GM23338 (cell line): ENCODE data around the gene TRIM44. TPM values are rescaled to one million over a fixed set of nuclear protein-coding genes. Genes with fewer than 3 reads are reported as not detected.

Source experiments
- ATAC-seq: fragments of 200-7000 bp; cut with Tn5 transposase; 3 replicates; pipeline ENCODE4 v1.9.1; 2020
- DNase-seq: peaks from one replicate; pipeline ENCODE4 v3.0.0-alpha.2; 2015; ENCODE audit warnings: low spot score
- H2AFZ ChIP-seq: fragments of 200-600 bp; sonication (generic); 2 replicates; pipeline ENCODE4 v1.8.0; 2016; ENCODE audit warnings: antibody characterized with exemption, mild to moderate bottlenecking, moderate library complexity
- H3F3A ChIP-seq: fragments of 200-600 bp; sonication (generic); replicated peaks from 2 replicates; pipeline ENCODE4 v1.8.0; 2017; ENCODE audit warnings: antibody characterized with exemption, mixed run types, low read depth
- H3K27ac ChIP-seq: fragments of 200-600 bp; sonication (generic); 2 replicates; pipeline ENCODE4 v1.6.1; 2016; ENCODE audit warnings: low read depth
- H3K27me3 ChIP-seq: fragments of 200-600 bp; sonication (generic); 2 replicates; pipeline ENCODE4 v1.8.0; 2016; ENCODE audit warnings: mild to moderate bottlenecking, mixed run types, moderate library complexity; ENCODE audit not compliant: insufficient read depth
- H3K36me3 ChIP-seq: fragments of 200-600 bp; sonication (generic); 2 replicates; pipeline ENCODE4 v1.8.0; 2016; ENCODE audit warnings: mild to moderate bottlenecking; ENCODE audit not compliant: insufficient read depth
- H3K4me1 ChIP-seq: fragments of 200-600 bp; sonication (generic); 2 replicates; pipeline ENCODE4 v1.8.0; 2016; ENCODE audit warnings: mild to moderate bottlenecking, moderate library complexity; ENCODE audit not compliant: insufficient read depth
- H3K4me2 ChIP-seq: fragments of 200-600 bp; sonication (generic); 2 replicates; pipeline ENCODE4 v1.7.1; 2017; ENCODE audit warnings: mixed run types
- H3K4me3 ChIP-seq: fragments of 200-600 bp; sonication (generic); 2 replicates; pipeline ENCODE4 v1.6.1; 2016; ENCODE audit warnings: mixed run types
- H3K79me2 ChIP-seq: fragments of 200-600 bp; sonication (generic); replicated peaks from 2 replicates; pipeline ENCODE4 v1.8.0; 2017; ENCODE audit warnings: mild to moderate bottlenecking; ENCODE audit not compliant: insufficient read depth
- H3K9me2 ChIP-seq: fragments of 200-600 bp; sonication (generic); 2 replicates; pipeline ENCODE4 v1.8.0; 2017; ENCODE audit not compliant: insufficient read depth
- H4K20me1 ChIP-seq: fragments of 200-600 bp; sonication (generic); replicated peaks from 2 replicates; pipeline ENCODE4 v1.8.0; 2017; ENCODE audit warnings: mild to moderate bottlenecking; ENCODE audit not compliant: insufficient read depth
- H3K27ac Mint-ChIP-seq: 2 replicates; pipeline ENCODE4 v1.8.0; 2020; ENCODE audit warnings: inconsistent platforms, mild to moderate bottlenecking, moderate library complexity, mixed read lengths
- H3K27me3 Mint-ChIP-seq: 3 replicates; pipeline ENCODE4 v1.8.0; 2022; ENCODE audit warnings: low read depth, mild to moderate bottlenecking, moderate library complexity, mixed read lengths, inconsistent platforms; ENCODE audit not compliant: insufficient read depth, poor library complexity
- H3K36me3 Mint-ChIP-seq: 3 replicates; pipeline ENCODE4 v1.8.0; 2021; ENCODE audit warnings: low read depth, mild to moderate bottlenecking, inconsistent platforms, moderate library complexity, mixed read lengths
- H3K4me1 Mint-ChIP-seq: 3 replicates; pipeline ENCODE4 v1.8.0; 2020; ENCODE audit warnings: mild to moderate bottlenecking, inconsistent platforms, mixed read lengths
- H3K4me3 Mint-ChIP-seq: 3 replicates; pipeline ENCODE4 v1.8.0; 2021; ENCODE audit warnings: moderate library complexity, mild to moderate bottlenecking, inconsistent platforms, mixed read lengths
- H3K9me3 Mint-ChIP-seq: 3 replicates; pipeline ENCODE4 v1.8.0; 2020; ENCODE audit warnings: moderate library complexity, mild to moderate bottlenecking, inconsistent platforms, mixed read lengths
- CREB1 ChIP-seq: fragments of 250-450 bp; sonication (Bioruptor Pico); IDR thresholded peaks from 2 replicates; pipeline ENCODE4 v1.5.0; 2020; ENCODE audit warnings: low read depth, mild to moderate bottlenecking, moderate library complexity
- CTCF ChIP-seq, 2 experiments: fragments of 200-600 bp in 1 of 2; sonication (generic) in 1 of 2; conservative IDR thresholded peaks; 2 replicates each; pipeline versions ENCODE4 v1.5.1 to v1.6.1; 2016 to 2017; ENCODE audit warnings: antibody characterized with exemption in 2 of 2, low read depth in 2 of 2, mild to moderate bottlenecking in 2 of 2, moderate library complexity in 1 of 2
- EZH2 ChIP-seq: fragments of 200-600 bp; sonication (generic); IDR thresholded peaks from one replicate; pipeline ENCODE4 v1.8.0; 2017; ENCODE audit warnings: antibody characterized with exemption, mild to moderate bottlenecking, low read depth; ENCODE audit not compliant: unreplicated experiment
- EZH2phosphoT487 ChIP-seq: fragments of 200-600 bp; sonication (generic); IDR thresholded peaks from one replicate; pipeline ENCODE4 v1.8.1; 2018; ENCODE audit warnings: antibody characterized with exemption; ENCODE audit not compliant: unreplicated experiment
- JUNB ChIP-seq: IDR thresholded peaks from one replicate; pipeline ENCODE4 v1.6.1; 2016; ENCODE audit warnings: antibody characterized with exemption; ENCODE audit not compliant: unreplicated experiment
- POLR2AphosphoS5 ChIP-seq: IDR thresholded peaks from 2 replicates; pipeline ENCODE4 v1.6.1; 2016; ENCODE audit warnings: antibody characterized with exemption, low read depth
- REST ChIP-seq: IDR thresholded peaks from one replicate; pipeline ENCODE4 v1.6.1; 2018; ENCODE audit warnings: antibody characterized with exemption; ENCODE audit not compliant: unreplicated experiment
- STAT1 ChIP-seq: IDR thresholded peaks from one replicate; pipeline ENCODE4 v1.6.1; 2016; ENCODE audit warnings: antibody characterized with exemption; ENCODE audit not compliant: unreplicated experiment
- ZNF114 ChIP-seq: fragments of 250-450 bp; sonication (Bioruptor Pico); IDR thresholded peaks from 2 replicates; pipeline ENCODE4 v1.5.0; 2020; ENCODE audit warnings: mild to moderate bottlenecking, moderate library complexity
- ZNF331 ChIP-seq: fragments of 250-450 bp; sonication (Bioruptor Pico); IDR thresholded peaks from 2 replicates; pipeline ENCODE4 v1.5.0; 2020; ENCODE audit warnings: low read depth, mild to moderate bottlenecking, moderate library complexity
- polyA plus RNA-seq: library from polyadenylated mRNA; unstranded; fragments of >200 nt; fragmentation: Nextera tagmentation; extraction: Ambion mirVana; gene quantifications from 2 replicates; pipeline ENCODE4 v1.2.1, GENCODE V29; 2016
- total RNA-seq: library from RNA; depleted of rRNA; stranded (reverse); fragments of >200 nt; shearing (Covaris generic); gene quantifications from 2 replicates; pipeline ENCODE4 v1.2.3, GENCODE V29; 2014
- TF ChIP-seq, protein P1 (sequence below): fragments of 250-450 bp; sonication (Bioruptor Pico); IDR thresholded peaks from 2 replicates; pipeline ENCODE4 v1.5.0; 2020; ENCODE audit warnings: mild to moderate bottlenecking, moderate library complexity

The TRIM44 gene
- total and polyA plus RNA-seq, 2 experiments from 2014 or later, result 10.3 to 10.4 TPM

DNA sequence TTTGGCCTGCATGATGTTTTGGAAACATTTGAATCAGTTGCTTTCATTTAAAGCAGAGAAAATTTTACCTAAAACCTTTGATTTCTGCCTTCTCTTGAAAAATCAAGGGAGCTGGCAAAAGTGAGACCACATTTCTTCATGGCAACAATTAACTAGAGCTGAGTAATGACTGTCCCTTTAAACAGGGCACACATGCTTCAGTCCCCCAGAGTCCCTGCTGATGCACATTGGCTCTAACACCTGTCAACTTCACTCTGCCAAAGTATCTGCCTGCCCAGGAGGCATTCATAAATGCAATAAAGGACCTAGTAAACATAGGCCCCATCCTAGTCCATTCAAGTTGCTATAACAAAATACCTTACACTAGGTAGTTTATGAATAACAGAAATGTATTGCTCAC is 194.2 kb downstream of the TRIM44 start:
- Mint-ChIP-seq H3K9me3 (peaks cover 6% of the 10 kb centered on the region; the same call in 1 of the 3 replicates), H3K36me3 (no peaks in the 10 kb centered on the region; the same call in 2 of the 3 replicates), H3K4me1 (peaks cover 3% of the 10 kb centered on the region; the same call in 2 of the 3 replicates), H3K27ac (no peak overlapping the region), H3K27me3 (peaks cover 4% of the 10 kb centered on the region), H3K4me3 (no peak overlapping the region)
- Histone ChIP-seq H3K9me2 (peaks cover 5% of the 10 kb centered on the region), H3K4me1 (0 out of 2 replicates have a peak, but pooled peaks cover 3% of the 10 kb centered on the region), H3F3A (no peaks in the 10 kb centered on the region), H2AFZ (no peak overlapping the region), H4K20me1 (no peaks in the 10 kb centered on the region), H3K79me2 (no peaks in the 10 kb centered on the region), H3K27me3 (no peaks in the 10 kb centered on the region), H3K36me3 (no peaks in the 10 kb centered on the region), H3K4me3 (no peak overlapping the region), H3K27ac (no peak overlapping the region), H3K4me2 (no peak overlapping the region)
- no peak for DNase-seq
- no peak for ATAC-seq
- no peak for TF ChIP-seq EZH2phosphoT487
- TF ChIP-seq JUNB, result no peak
- no peak for TF ChIP-seq STAT1
- no peak for TF ChIP-seq ZNF114 (CRISPR knock-in tag)
- TF ChIP-seq POLR2AphosphoS5, result no peak
- TF ChIP-seq, protein P1, sequence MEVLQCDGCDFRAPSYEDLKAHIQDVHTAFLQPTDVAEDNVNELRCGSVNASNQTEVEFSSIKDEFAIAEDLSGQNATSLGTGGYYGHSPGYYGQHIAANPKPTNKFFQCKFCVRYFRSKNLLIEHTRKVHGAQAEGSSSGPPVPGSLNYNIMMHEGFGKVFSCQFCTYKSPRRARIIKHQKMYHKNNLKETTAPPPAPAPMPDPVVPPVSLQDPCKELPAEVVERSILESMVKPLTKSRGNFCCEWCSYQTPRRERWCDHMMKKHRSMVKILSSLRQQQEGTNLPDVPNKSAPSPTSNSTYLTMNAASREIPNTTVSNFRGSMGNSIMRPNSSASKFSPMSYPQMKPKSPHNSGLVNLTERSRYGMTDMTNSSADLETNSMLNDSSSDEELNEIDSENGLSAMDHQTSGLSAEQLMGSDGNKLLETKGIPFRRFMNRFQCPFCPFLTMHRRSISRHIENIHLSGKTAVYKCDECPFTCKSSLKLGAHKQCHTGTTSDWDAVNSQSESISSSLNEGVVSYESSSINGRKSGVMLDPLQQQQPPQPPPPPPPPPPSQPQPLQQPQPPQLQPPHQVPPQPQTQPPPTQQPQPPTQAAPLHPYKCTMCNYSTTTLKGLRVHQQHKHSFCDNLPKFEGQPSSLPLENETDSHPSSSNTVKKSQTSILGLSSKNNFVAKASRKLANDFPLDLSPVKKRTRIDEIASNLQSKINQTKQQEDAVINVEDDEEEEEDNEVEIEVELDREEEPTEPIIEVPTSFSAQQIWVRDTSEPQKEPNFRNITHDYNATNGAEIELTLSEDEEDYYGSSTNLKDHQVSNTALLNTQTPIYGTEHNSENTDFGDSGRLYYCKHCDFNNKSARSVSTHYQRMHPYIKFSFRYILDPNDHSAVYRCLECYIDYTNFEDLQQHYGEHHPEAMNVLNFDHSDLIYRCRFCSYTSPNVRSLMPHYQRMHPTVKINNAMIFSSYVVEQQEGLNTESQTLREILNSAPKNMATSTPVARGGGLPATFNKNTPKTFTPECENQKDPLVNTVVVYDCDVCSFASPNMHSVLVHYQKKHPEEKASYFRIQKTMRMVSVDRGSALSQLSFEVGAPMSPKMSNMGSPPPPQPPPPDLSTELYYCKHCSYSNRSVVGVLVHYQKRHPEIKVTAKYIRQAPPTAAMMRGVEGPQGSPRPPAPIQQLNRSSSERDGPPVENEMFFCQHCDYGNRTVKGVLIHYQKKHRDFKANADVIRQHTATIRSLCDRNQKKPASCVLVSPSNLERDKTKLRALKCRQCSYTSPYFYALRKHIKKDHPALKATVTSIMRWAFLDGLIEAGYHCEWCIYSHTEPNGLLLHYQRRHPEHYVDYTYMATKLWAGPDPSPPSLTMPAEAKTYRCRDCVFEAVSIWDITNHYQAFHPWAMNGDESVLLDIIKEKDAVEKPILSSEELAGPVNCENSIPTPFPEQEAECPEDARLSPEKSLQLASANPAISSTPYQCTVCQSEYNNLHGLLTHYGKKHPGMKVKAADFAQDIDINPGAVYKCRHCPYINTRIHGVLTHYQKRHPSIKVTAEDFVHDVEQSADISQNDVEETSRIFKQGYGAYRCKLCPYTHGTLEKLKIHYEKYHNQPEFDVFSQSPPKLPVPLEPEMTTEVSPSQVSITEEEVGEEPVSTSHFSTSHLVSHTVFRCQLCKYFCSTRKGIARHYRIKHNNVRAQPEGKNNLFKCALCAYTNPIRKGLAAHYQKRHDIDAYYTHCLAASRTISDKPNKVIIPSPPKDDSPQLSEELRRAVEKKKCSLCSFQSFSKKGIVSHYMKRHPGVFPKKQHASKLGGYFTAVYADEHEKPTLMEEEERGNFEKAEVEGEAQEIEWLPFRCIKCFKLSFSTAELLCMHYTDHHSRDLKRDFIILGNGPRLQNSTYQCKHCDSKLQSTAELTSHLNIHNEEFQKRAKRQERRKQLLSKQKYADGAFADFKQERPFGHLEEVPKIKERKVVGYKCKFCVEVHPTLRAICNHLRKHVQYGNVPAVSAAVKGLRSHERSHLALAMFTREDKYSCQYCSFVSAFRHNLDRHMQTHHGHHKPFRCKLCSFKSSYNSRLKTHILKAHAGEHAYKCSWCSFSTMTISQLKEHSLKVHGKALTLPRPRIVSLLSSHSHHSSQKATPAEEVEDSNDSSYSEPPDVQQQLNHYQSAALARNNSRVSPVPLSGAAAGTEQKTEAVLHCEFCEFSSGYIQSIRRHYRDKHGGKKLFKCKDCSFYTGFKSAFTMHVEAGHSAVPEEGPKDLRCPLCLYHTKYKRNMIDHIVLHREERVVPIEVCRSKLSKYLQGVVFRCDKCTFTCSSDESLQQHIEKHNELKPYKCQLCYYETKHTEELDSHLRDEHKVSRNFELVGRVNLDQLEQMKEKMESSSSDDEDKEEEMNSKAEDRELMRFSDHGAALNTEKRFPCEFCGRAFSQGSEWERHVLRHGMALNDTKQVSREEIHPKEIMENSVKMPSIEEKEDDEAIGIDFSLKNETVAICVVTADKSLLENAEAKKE (CRISPR knock-in tag), result no peak
- TF ChIP-seq EZH2, result no peak
- no peak for TF ChIP-seq CTCF (conservative IDR thresholded peaks at IDR 0.05; ENCODE audit: low read depth in 2 of 2)
- TF ChIP-seq ZNF331 (CRISPR knock-in tag), result no peak
- no peak for TF ChIP-seq REST
- no peak for TF ChIP-seq CREB1 (CRISPR knock-in tag)
